Endothelial cell of umbilical vein (primary cell): ENCODE results near the gene GALNT9. TPM values are rescaled to one million over a fixed set of nuclear protein-coding genes. Genes with fewer than 3 reads are reported as not detected.

ENCODE experiments used
- BruUV-seq: library from RNA; stranded (reverse); fragments of 400-500 nt; replicated peaks from 2 replicates; lab custom pipeline; 2021; lab: Mats Ljungman, UMichigan
- CTCF ChIA-PET: fragments of 300-600, 350-600 bp; sonication (Branson Sonifier 250); formaldehyde crosslinking; loops from one replicate; lab custom pipeline; 2021; ENCODE audit warnings: antibody characterized with exemption, inconsistent platforms; lab: Charles Lee
- POLR2A ChIA-PET: fragments of 300-600, 350-600 bp; sonication (Branson Sonifier 250); formaldehyde crosslinking; loops from one replicate; lab custom pipeline; 2021; ENCODE audit warnings: antibody characterized with exemption, inconsistent platforms; lab: Charles Lee
- DNase-seq: peaks from one replicate; pipeline ENCODE4 v3.0.0-alpha.2; 2011; ENCODE audit warnings: low read depth, low spot score
- FAIRE-seq: peaks from 2 replicates; lab custom pipeline; 2011; peaks lifted over from hg19 to GRCh38; lab: Jason Lieb, UNC
- H2AFZ ChIP-seq: 2 replicates; pipeline ENCODE4 v1.6.0; 2012; ENCODE audit warnings: low read depth, low read length, control low read depth, inconsistent platforms
- H3K27ac ChIP-seq: 2 replicates; pipeline ENCODE4 v1.5.1; 2011; ENCODE audit warnings: low read depth, mild to moderate bottlenecking, control low read depth, low read length, moderate library complexity; ENCODE audit not compliant: insufficient read depth
- H3K27me3 ChIP-seq, 2 experiments: 2 replicates each; pipeline versions ENCODE4 v1.6.0 to v1.6.1; 2011; ENCODE audit warnings: low read length in 2 of 2, mixed read lengths in 1 of 2; ENCODE audit not compliant: control insufficient read depth in 2 of 2, insufficient read depth in 2 of 2
- H3K36me3 ChIP-seq, 2 experiments: 2 replicates in 1 of 2; 3 replicates in 1 of 2; pipeline ENCODE4 v1.5.1; 2011; ENCODE audit warnings: low read length in 2 of 2, mild to moderate bottlenecking in 1 of 2, moderate library complexity in 1 of 2; ENCODE audit not compliant: control insufficient read depth in 2 of 2, insufficient read depth in 2 of 2; ENCODE audit errors: extremely low read depth in 1 of 2
- H3K4me1 ChIP-seq: 3 replicates; pipeline ENCODE4 v1.5.1; 2011; ENCODE audit warnings: mild to moderate bottlenecking, low read length; ENCODE audit not compliant: control insufficient read depth, insufficient read depth; ENCODE audit errors: extremely low read depth
- H3K4me2 ChIP-seq: 2 replicates; pipeline ENCODE4 v1.6.1; 2011; ENCODE audit warnings: low read length, control low read depth, mixed read lengths; ENCODE audit not compliant: insufficient read depth
- H3K4me3 ChIP-seq, 3 experiments: fragments of 200-600 bp in 1 of 3; sonication (generic), shearing (Covaris generic) in 1 of 3; replicated peaks in 1 of 3; 2 replicates each; pipeline ENCODE4 v1.5.1; 2011 to 2016; ENCODE audit warnings: control low read depth in 3 of 3, low read length in 3 of 3, mild to moderate bottlenecking in 2 of 3, inconsistent platforms in 1 of 3, low read depth in 1 of 3, moderate library complexity in 1 of 3; ENCODE audit not compliant: insufficient read depth in 1 of 3
- H3K79me2 ChIP-seq: 2 replicates; pipeline ENCODE4 v1.6.0; 2012; ENCODE audit warnings: low read length, inconsistent platforms; ENCODE audit not compliant: control insufficient read depth, insufficient read depth
- H3K9ac ChIP-seq: replicated peaks from 2 replicates; pipeline ENCODE3; 2011; ENCODE audit warnings: low read length, control low read depth; ENCODE audit not compliant: insufficient read depth; ENCODE audit errors: extremely low read depth
- H3K9me1 ChIP-seq: replicated peaks from 3 replicates; pipeline ENCODE4 v1.6.0; 2011; ENCODE audit warnings: mild to moderate bottlenecking, low read length; ENCODE audit not compliant: control insufficient read depth, insufficient read depth; ENCODE audit errors: extremely low read depth
- H3K9me3 ChIP-seq: replicated peaks from 2 replicates; pipeline ENCODE4 v1.5.1; 2012; ENCODE audit warnings: low read length, inconsistent platforms; ENCODE audit not compliant: control insufficient read depth, insufficient read depth
- H4K20me1 ChIP-seq: replicated peaks from 2 replicates; pipeline ENCODE3; 2011; ENCODE audit warnings: mild to moderate bottlenecking, low read length; ENCODE audit not compliant: control insufficient read depth, insufficient read depth; ENCODE audit errors: extremely low read depth
- EZH2 ChIP-seq: IDR thresholded peaks from 2 replicates; pipeline ENCODE4 v1.6.1; 2012; ENCODE audit warnings: borderline replicate concordance, low read depth, mild to moderate bottlenecking, moderate library complexity, low read length, inconsistent platforms; ENCODE audit not compliant: severe bottlenecking
- FOS ChIP-seq: IDR thresholded peaks from 2 replicates; pipeline ENCODE4 v1.6.1; 2011; ENCODE audit warnings: mild to moderate bottlenecking, low read length, moderate library complexity, borderline replicate concordance; ENCODE audit not compliant: insufficient read depth
- GATA2 ChIP-seq: IDR thresholded peaks from 2 replicates; pipeline ENCODE4 v1.7.0; 2011; ENCODE audit warnings: low read depth, mild to moderate bottlenecking, moderate library complexity, mixed read lengths, low read length; ENCODE audit not compliant: insufficient read length, insufficient read depth
- JUN ChIP-seq: IDR thresholded peaks from 2 replicates; pipeline ENCODE4 v1.6.1; 2011; ENCODE audit warnings: borderline replicate concordance, low read depth; ENCODE audit not compliant: insufficient read length, insufficient read depth
- MAX ChIP-seq: IDR thresholded peaks from 2 replicates; pipeline ENCODE4 v1.6.1; 2011; ENCODE audit not compliant: insufficient read depth, insufficient read length
- MYC ChIP-seq: IDR thresholded peaks from one replicate; pipeline ENCODE4 v1.6.1; 2011; ENCODE audit warnings: mild to moderate bottlenecking, low read depth, low read length
- POLR2A ChIP-seq: IDR thresholded peaks from 2 replicates; pipeline ENCODE4 v1.6.1; 2012; ENCODE audit warnings: low read depth, mild to moderate bottlenecking, control low read depth, low read length
- POLR2AphosphoS5 ChIP-seq: IDR thresholded peaks from 2 replicates; pipeline ENCODE4 v1.6.1; 2012; ENCODE audit warnings: low read depth, mild to moderate bottlenecking, control low read depth, low read length, moderate library complexity; ENCODE audit not compliant: insufficient read depth
- dilution Hi-C: fragments of 300-500 bp; cut with MboI; formaldehyde crosslinking; loops from one replicate; pipeline ENCODE4 v1.15.0; 2019; ENCODE audit warnings: low sequenced_read_pairs; ENCODE audit not compliant: extremely low pct_ligation_motif_present
- intact Hi-C: fragments of 100-400 bp; cut with micrococcal nuclease; formaldehyde crosslinking; loops from one replicate; pipeline ENCODE4 v1.10.0; 2022
- polyA plus RNA-seq, 4 experiments: library from polyadenylated mRNA; depleted of rRNA in 3 of 4; stranded (reverse) in 3 of 4; unstranded in 1 of 4; fragments of >200 nt; gene quantifications; 2 replicates each; pipeline versions ENCODE4 v1.2.1 to v1.2.3, GENCODE V29; 2011 to 2012; ENCODE audit warnings: missing spikeins in 1 of 4
- total RNA-seq: library from RNA; stranded (reverse); gene quantifications from 2 replicates; pipeline ENCODE4 v1.2.3, GENCODE V29; 2021
- TF ChIP-seq, protein P1 (sequence below), 2 donors: IDR thresholded peaks; 1 replicate in 1 of 2; 2 replicates in 1 of 2; pipeline ENCODE4 v1.5.1; 2011; ENCODE audit warnings: low read length in 2 of 2, mild to moderate bottlenecking in 2 of 2, moderate library complexity in 2 of 2, control low read depth in 1 of 2, inconsistent platforms in 1 of 2, low read depth in 1 of 2; ENCODE audit not compliant: insufficient read depth in 1 of 2; ENCODE audit errors: extremely low read depth in 1 of 2

The GALNT9 gene
- total and polyA plus RNA-seq, 2 donors (not counting 3 experiments of a cell fraction or from before 2014, with no cell fraction given) = 0.14 to 0.73 TPM

DNA sequence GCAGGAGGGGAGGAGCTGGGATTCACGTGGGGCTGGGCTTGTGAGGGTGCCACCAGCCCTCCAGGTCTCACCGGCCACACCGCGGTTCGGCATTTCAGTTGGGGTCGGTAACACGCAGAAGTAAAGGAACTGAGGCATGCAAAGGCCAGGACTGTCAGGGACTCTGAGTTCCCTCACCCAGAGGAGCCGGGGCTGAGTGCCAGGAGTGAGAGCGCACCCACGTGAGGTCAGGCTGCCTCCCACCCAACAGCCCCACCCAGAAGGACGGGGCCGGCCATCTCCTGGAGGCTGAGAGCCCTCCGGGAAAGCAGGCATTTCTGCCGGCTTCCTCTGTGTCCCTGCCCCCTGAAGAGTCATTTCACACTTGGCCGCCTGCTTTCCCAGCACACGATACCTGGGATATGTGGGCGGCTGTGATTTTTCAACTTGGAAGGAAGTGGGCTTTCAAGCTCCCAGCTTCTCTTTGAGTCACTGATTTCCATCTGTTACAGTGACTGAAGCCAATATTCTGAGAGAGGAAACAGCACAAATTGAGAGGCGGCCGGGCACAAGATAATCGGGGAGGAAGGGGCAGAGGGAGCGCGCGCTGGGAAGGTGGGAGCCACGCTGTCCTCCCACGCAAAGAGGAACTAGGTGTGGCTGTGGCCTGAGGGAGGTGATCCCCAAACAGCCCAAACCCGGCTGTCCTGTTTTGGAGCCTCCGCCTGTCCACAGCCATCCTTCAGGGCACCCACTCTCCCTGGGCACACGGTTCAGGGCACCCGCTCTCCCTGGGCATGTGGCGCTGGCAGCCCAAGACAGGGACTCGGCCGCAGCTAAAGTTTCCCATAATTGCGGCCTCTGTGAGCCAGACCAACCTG, 19.0 kb downstream of the GALNT9 start:
- H3K4me1 ChIP-seq = no peaks in the 10 kb centered on the region
- H2AFZ ChIP-seq = no peak overlapping the region
- TF ChIP-seq POLR2A (no peak), MYC (no peak), JUN (no peak), FOS (no peak), POLR2AphosphoS5 (no peak), MAX (no peak), EZH2 (no peak), GATA2 (no peak)
- TF ChIP-seq, protein P1, sequence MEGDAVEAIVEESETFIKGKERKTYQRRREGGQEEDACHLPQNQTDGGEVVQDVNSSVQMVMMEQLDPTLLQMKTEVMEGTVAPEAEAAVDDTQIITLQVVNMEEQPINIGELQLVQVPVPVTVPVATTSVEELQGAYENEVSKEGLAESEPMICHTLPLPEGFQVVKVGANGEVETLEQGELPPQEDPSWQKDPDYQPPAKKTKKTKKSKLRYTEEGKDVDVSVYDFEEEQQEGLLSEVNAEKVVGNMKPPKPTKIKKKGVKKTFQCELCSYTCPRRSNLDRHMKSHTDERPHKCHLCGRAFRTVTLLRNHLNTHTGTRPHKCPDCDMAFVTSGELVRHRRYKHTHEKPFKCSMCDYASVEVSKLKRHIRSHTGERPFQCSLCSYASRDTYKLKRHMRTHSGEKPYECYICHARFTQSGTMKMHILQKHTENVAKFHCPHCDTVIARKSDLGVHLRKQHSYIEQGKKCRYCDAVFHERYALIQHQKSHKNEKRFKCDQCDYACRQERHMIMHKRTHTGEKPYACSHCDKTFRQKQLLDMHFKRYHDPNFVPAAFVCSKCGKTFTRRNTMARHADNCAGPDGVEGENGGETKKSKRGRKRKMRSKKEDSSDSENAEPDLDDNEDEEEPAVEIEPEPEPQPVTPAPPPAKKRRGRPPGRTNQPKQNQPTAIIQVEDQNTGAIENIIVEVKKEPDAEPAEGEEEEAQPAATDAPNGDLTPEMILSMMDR (IDR thresholded peaks at IDR 0.05; ENCODE audit: extremely low read depth in 1 of 2, insufficient read depth in 1 of 2, low read depth in 1 of 2, low read length in 2 of 2) = no peak
- H3K4me3 ChIP-seq = no peak overlapping the region
- FAIRE-seq = no peak
- H3K4me2 ChIP-seq = no peak overlapping the region
- no peaks in the 10 kb centered on the region for H4K20me1 ChIP-seq
- intact Hi-C loops = no loop called here
- no peaks in the 10 kb centered on the region for H3K27me3 ChIP-seq
- DNase-seq = no peak
- no peaks in the 10 kb centered on the region for H3K79me2 ChIP-seq
- H3K9me3 ChIP-seq = no peaks in the 10 kb centered on the region
- no TSS peak for BruUV-seq
- dilution Hi-C loops = no loop called here
- no peaks in the 10 kb centered on the region for H3K9me1 ChIP-seq
- no peak overlapping the region for H3K27ac ChIP-seq
- H3K9ac ChIP-seq = no peak overlapping the region
- H3K36me3 ChIP-seq = no peaks in the 10 kb centered on the region
- POLR2A ChIA-PET = no interaction called here
- CTCF ChIA-PET = no interaction called here
